Neuronal stem cell (in vitro differentiated cells): ENCODE results near the gene CRACR2A.

Experiments
- DNase-seq: peaks from one replicate; pipeline ENCODE4 v3.0.0-alpha.2; 2013; ENCODE audit warnings: low spot score
- H2AFZ ChIP-seq: one replicate; pipeline ENCODE4 v1.6.1; 2013; ENCODE audit warnings: mild to moderate bottlenecking, low read length, inconsistent platforms
- H2AK5ac ChIP-seq: 2 replicates; pipeline ENCODE4 v1.6.1; 2013; ENCODE audit warnings: low read depth, mild to moderate bottlenecking, inconsistent platforms, low read length, moderate library complexity, mixed read lengths
- H2BK120ac ChIP-seq: 2 replicates; pipeline ENCODE4 v1.6.1; 2013; ENCODE audit warnings: low read depth, mild to moderate bottlenecking, inconsistent platforms, low read length, moderate library complexity, mixed read lengths
- H2BK12ac ChIP-seq: one replicate; pipeline ENCODE4 v1.6.1; 2013; ENCODE audit warnings: low read length, inconsistent platforms
- H2BK15ac ChIP-seq: 2 replicates; pipeline ENCODE4 v1.6.1; 2013; ENCODE audit warnings: mild to moderate bottlenecking, low read length, inconsistent platforms, mixed read lengths
- H2BK5ac ChIP-seq: one replicate; pipeline ENCODE4 v1.6.1; 2013; ENCODE audit warnings: inconsistent platforms, mild to moderate bottlenecking, low read length, moderate library complexity
- H3K14ac ChIP-seq: one replicate; pipeline ENCODE4 v1.6.1; 2013; ENCODE audit warnings: low read length, inconsistent platforms
- H3K18ac ChIP-seq: 2 replicates; pipeline ENCODE4 v1.6.1; 2013; ENCODE audit warnings: low read length, inconsistent platforms
- H3K23ac ChIP-seq: 2 replicates; pipeline ENCODE4 v1.6.1; 2013; ENCODE audit warnings: low read depth, mild to moderate bottlenecking, mixed read lengths, low read length, inconsistent platforms; ENCODE audit not compliant: poor library complexity
- H3K27ac ChIP-seq: replicated peaks from 3 replicates; pipeline ENCODE4 v1.5.1; 2013; ENCODE audit warnings: low read length, inconsistent platforms
- H3K27me3 ChIP-seq, 3 experiments: 2 replicates each; pipeline ENCODE4 v1.6.1; 2013; ENCODE audit warnings: low read length in 3 of 3, mild to moderate bottlenecking in 2 of 3, inconsistent platforms in 1 of 3, low read depth in 1 of 3, mixed read lengths in 1 of 3, moderate library complexity in 1 of 3; ENCODE audit not compliant: control insufficient read depth in 3 of 3, insufficient read depth in 3 of 3
- H3K36me3 ChIP-seq, 2 donors: replicated peaks in 1 of 2; 2 replicates each; pipeline ENCODE4 v1.6.1; 2013; ENCODE audit warnings: low read length in 2 of 2; ENCODE audit not compliant: control insufficient read depth in 2 of 2, insufficient read depth in 2 of 2
- H3K4ac ChIP-seq: 2 replicates; pipeline ENCODE4 v1.6.1; 2013; ENCODE audit warnings: inconsistent platforms, mild to moderate bottlenecking, low read length, moderate library complexity
- H3K4me1 ChIP-seq, 2 donors: 1 replicate in 1 of 2; 2 replicates in 1 of 2; pipeline ENCODE4 v1.6.1; 2013; ENCODE audit warnings: low read length in 2 of 2, low read depth in 1 of 2; ENCODE audit not compliant: control insufficient read depth in 2 of 2, insufficient read depth in 1 of 2
- H3K4me2 ChIP-seq: one replicate; pipeline ENCODE4 v1.6.1; 2013; ENCODE audit warnings: mild to moderate bottlenecking, low read length, inconsistent platforms; ENCODE audit not compliant: insufficient read depth, poor library complexity, severe bottlenecking
- H3K4me3 ChIP-seq, 2 donors: 2 replicates each; pipeline ENCODE4 v1.5.1; 2013; ENCODE audit warnings: low read length in 2 of 2, mild to moderate bottlenecking in 2 of 2, inconsistent platforms in 1 of 2, moderate library complexity in 1 of 2
- H3K79me1 ChIP-seq: one replicate; pipeline ENCODE4 v1.6.1; 2013; ENCODE audit warnings: low read depth, mild to moderate bottlenecking, inconsistent platforms, low read length, moderate library complexity
- H3K9ac ChIP-seq: one replicate; pipeline ENCODE4 v1.6.1; 2013; ENCODE audit warnings: mild to moderate bottlenecking, low read depth, low read length, inconsistent platforms; ENCODE audit not compliant: poor library complexity
- H3K9me3 ChIP-seq, 2 donors: replicated peaks in 1 of 2; 2 replicates each; pipeline versions ENCODE3 to v1.6.1; 2013; ENCODE audit warnings: low read length in 2 of 2, mild to moderate bottlenecking in 2 of 2, inconsistent platforms in 1 of 2, low read depth in 1 of 2, mixed read lengths in 1 of 2, moderate library complexity in 1 of 2; ENCODE audit not compliant: control insufficient read depth in 2 of 2, insufficient read depth in 1 of 2
- H4K8ac ChIP-seq: one replicate; pipeline ENCODE4 v1.6.1; 2013; ENCODE audit warnings: low read depth, mild to moderate bottlenecking, inconsistent platforms, low read length, moderate library complexity
- H4K91ac ChIP-seq: one replicate; pipeline ENCODE4 v1.6.1; 2013; ENCODE audit warnings: low read length, low read depth, mild to moderate bottlenecking, inconsistent platforms; ENCODE audit not compliant: poor library complexity
- WGBS, 2 donors: extraction: QIAGEN DNeasy Blood & Tissue Kit; methylation state at CpG; one replicate each; pipeline ENCODE4 v1.1.7; 2013; ENCODE audit warnings: missing lambda C conversion rate in 2 of 2, mixed read lengths in 1 of 2; ENCODE audit not compliant: insufficient read length in 2 of 2, insufficient replicate concordance in 1 of 2; ENCODE audit errors: extremely low coverage in 2 of 2; 5-methylcytosine and 5-hydroxymethylcytosine counted together

CRACR2A gene

GRCh38 chr12:3717283-3717898 lies 35.5 kb downstream of the CRACR2A start:
- H3K9ac ChIP-seq = no peak overlapping the region
- no peak overlapping the region for H3K4me2 ChIP-seq
- H2BK12ac ChIP-seq = no peak overlapping the region
- no peak overlapping the region for H2AFZ ChIP-seq
- H3K27me3 ChIP-seq = no peaks in the 10 kb centered on the region
- H3K36me3 ChIP-seq = no peaks in the 10 kb centered on the region
- H3K4ac ChIP-seq = no peak overlapping the region
- no peak overlapping the region for H3K18ac ChIP-seq
- H3K9me3 ChIP-seq = peaks cover 3 to 10% of the 10 kb centered on the region in 2 donors
- peak overlapping the region; percentile 25 for H3K14ac ChIP-seq
- H4K91ac ChIP-seq = no peak overlapping the region
- H3K27ac ChIP-seq = no peak overlapping the region
- no peak for DNase-seq
- H3K4me1 ChIP-seq = peaks cover 0 to 3% of the 10 kb centered on the region in 2 donors
- no peak overlapping the region for H4K8ac ChIP-seq
- no CpG with 5 or more reads among the region's 9 CpGs for whole genome bisulfite sequencing, 2 donors
- no peak overlapping the region for H3K23ac ChIP-seq
- H2BK15ac ChIP-seq = no peak overlapping the region
- H3K79me1 ChIP-seq = no peaks in the 10 kb centered on the region
- no peak overlapping the region for H3K4me3 ChIP-seq
- H2BK120ac ChIP-seq = no peak overlapping the region
- no peak overlapping the region for H2BK5ac ChIP-seq
- no peak overlapping the region for H2AK5ac ChIP-seq

GRCh38 chr12:3715999-3716398 lies 36.9 kb downstream of the CRACR2A start:
- H2BK120ac ChIP-seq = no peak overlapping the region
- H3K27ac ChIP-seq = no peak overlapping the region
- WGBS, 2 donors = no CpG with 5 or more reads among the region's 1 CpG
- no peaks in the 10 kb centered on the region for H3K27me3 ChIP-seq
- H3K79me1 ChIP-seq = no peaks in the 10 kb centered on the region
- no peak overlapping the region for H3K14ac ChIP-seq
- H4K91ac ChIP-seq = no peak overlapping the region
- H3K4me3 ChIP-seq = no peak overlapping the region
- H3K9me3 ChIP-seq = no peaks in the 10 kb centered on the region
- H4K8ac ChIP-seq = no peak overlapping the region
- no peak overlapping the region for H2AK5ac ChIP-seq
- no peak overlapping the region for H3K23ac ChIP-seq
- no peak overlapping the region for H3K18ac ChIP-seq
- peaks cover 0 to 3% of the 10 kb centered on the region in 2 donors for H3K4me1 ChIP-seq
- no peaks in the 10 kb centered on the region for H3K36me3 ChIP-seq
- H2BK15ac ChIP-seq = no peak overlapping the region
- no peak for DNase-seq
- no peak overlapping the region for H3K4ac ChIP-seq
- H2BK5ac ChIP-seq = no peak overlapping the region
- H3K9ac ChIP-seq = no peak overlapping the region
- no peak overlapping the region for H2AFZ ChIP-seq
- H3K4me2 ChIP-seq = no peak overlapping the region
- no peak overlapping the region for H2BK12ac ChIP-seq

GRCh38 chr12:3713947-3714346 lies 39.0 kb downstream of the CRACR2A start:
- no peaks in the 10 kb centered on the region for H3K9me3 ChIP-seq
- H4K91ac ChIP-seq = no peak overlapping the region
- no peak overlapping the region for H2BK12ac ChIP-seq
- H3K36me3 ChIP-seq = no peaks in the 10 kb centered on the region
- H3K4me2 ChIP-seq = no peak overlapping the region
- no peak overlapping the region for H3K4ac ChIP-seq
- H3K18ac ChIP-seq = no peak overlapping the region
- no peaks in the 10 kb centered on the region for H3K79me1 ChIP-seq
- no CpG with 5 or more reads among the region's 2 CpGs for WGBS, 2 donors
- H3K9ac ChIP-seq = no peak overlapping the region
- H3K14ac ChIP-seq = no peak overlapping the region
- no peak overlapping the region for H3K4me3 ChIP-seq
- no peak overlapping the region for H2AFZ ChIP-seq
- H3K23ac ChIP-seq = no peak overlapping the region
- no peak overlapping the region for H2BK120ac ChIP-seq
- no peak overlapping the region for H2BK15ac ChIP-seq
- no peak overlapping the region for H3K27ac ChIP-seq
- no peak overlapping the region for H2BK5ac ChIP-seq
- H2AK5ac ChIP-seq = no peak overlapping the region
- no peak for DNase-seq
- peaks cover 0 to 3% of the 10 kb centered on the region in 2 donors for H3K4me1 ChIP-seq
- H3K27me3 ChIP-seq = no peaks in the 10 kb centered on the region
- H4K8ac ChIP-seq = no peak overlapping the region

GRCh38 chr12:3713483-3713882 lies 39.4 kb downstream of the CRACR2A start:
- WGBS, 2 donors = no CpG with 5 or more reads among the region's 4 CpGs
- no peak overlapping the region for H2BK15ac ChIP-seq
- no peaks in the 10 kb centered on the region for H3K9me3 ChIP-seq
- H3K27me3 ChIP-seq = no peaks in the 10 kb centered on the region
- no peak overlapping the region for H3K4me3 ChIP-seq
- no peak overlapping the region for H3K9ac ChIP-seq
- H3K4me2 ChIP-seq = no peak overlapping the region
- H3K4ac ChIP-seq = no peak overlapping the region
- H3K79me1 ChIP-seq = no peaks in the 10 kb centered on the region
- H3K36me3 ChIP-seq = no peaks in the 10 kb centered on the region
- no peak overlapping the region for H2AFZ ChIP-seq
- no peak overlapping the region for H3K18ac ChIP-seq
- no peak overlapping the region for H2BK5ac ChIP-seq
- no peak overlapping the region for H3K23ac ChIP-seq
- no peak overlapping the region for H2AK5ac ChIP-seq
- no peak overlapping the region for H4K8ac ChIP-seq
- no peak overlapping the region for H2BK120ac ChIP-seq
- H3K27ac ChIP-seq = no peak overlapping the region
- no peak overlapping the region for H3K14ac ChIP-seq
- peaks cover 0 to 3% of the 10 kb centered on the region in 2 donors for H3K4me1 ChIP-seq
- DNase-seq = no peak
- H4K91ac ChIP-seq = no peak overlapping the region
- H2BK12ac ChIP-seq = no peak overlapping the region
